Ectodermal cell (in vitro differentiated cells): ENCODE data around the gene FAT2.
A peak's percentile ranks its signal among the peaks of the same experiment; 100 is the strongest.
"Not testable (repeated sequence)": the region's sequence is repeated elsewhere in the genome, so short reads cannot be mapped to it uniquely, and the experiment has no call there.

ENCODE experiments used
- H3K27ac ChIP-seq: 2 replicates; pipeline ENCODE4 v1.7.0; 2013; ENCODE audit warnings: mild to moderate bottlenecking, low read depth, low read length; ENCODE audit not compliant: insufficient read depth, poor library complexity, severe bottlenecking
- H3K27me3 ChIP-seq: 2 replicates; pipeline ENCODE4 v1.7.0; 2013; ENCODE audit warnings: mild to moderate bottlenecking, low read length; ENCODE audit not compliant: insufficient read depth, control insufficient read depth, poor library complexity, severe bottlenecking
- H3K36me3 ChIP-seq: one replicate; pipeline ENCODE4 v1.7.0; 2013; ENCODE audit warnings: low read length; ENCODE audit not compliant: control insufficient read depth, insufficient read depth
- H3K4me1 ChIP-seq: one replicate; pipeline ENCODE4 v1.7.0; 2013; ENCODE audit warnings: low read length; ENCODE audit not compliant: control insufficient read depth, insufficient read depth
- H3K4me3 ChIP-seq: 2 replicates; pipeline ENCODE4 v1.7.0; 2013; ENCODE audit warnings: low read depth, low read length, control low read depth; ENCODE audit not compliant: insufficient read depth
- H3K9me3 ChIP-seq: 2 replicates; pipeline ENCODE4 v1.7.0; 2013; ENCODE audit warnings: mild to moderate bottlenecking, low read length, moderate library complexity; ENCODE audit not compliant: control insufficient read depth
- WGBS, 2 experiments: methylation state at CpG; one replicate each; pipeline ENCODE4 v1.1.7; 2013; ENCODE audit warnings: missing lambda C conversion rate in 2 of 2; 5-methylcytosine and 5-hydroxymethylcytosine counted together

FAT2 gene

DNA sequence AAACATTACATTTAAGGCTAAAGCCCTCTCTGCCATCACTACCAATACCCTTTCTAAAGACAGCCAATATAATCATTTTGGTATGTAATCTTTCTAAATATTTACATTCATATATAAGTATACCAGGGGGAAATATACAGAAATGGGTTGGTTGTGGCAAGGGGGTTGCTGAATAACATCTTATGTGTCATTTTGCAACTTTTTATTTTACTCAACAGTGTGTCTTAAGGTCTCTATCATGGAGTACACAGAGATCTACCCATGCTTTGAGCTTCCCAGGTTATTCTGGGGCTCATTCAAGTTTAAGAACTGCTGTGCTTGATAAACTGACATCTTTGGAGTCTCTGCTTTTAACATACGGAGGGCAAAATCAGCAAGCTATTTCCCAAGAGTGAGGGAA, 7.4 kb upstream of the FAT2 start:
- no peaks in the 10 kb centered on the region for H3K9me3 ChIP-seq
- no peak overlapping the region for H3K4me3 ChIP-seq
- WGBS, 2 experiments = 93 to 96% methylated on average over 1 of the region's 1 CpG
- H3K27me3 ChIP-seq = no peaks in the 10 kb centered on the region
- peaks cover 21% of the 10 kb centered on the region for H3K4me1 ChIP-seq
- no peaks in the 10 kb centered on the region for H3K36me3 ChIP-seq
- H3K27ac ChIP-seq = no peak overlapping the region

DNA sequence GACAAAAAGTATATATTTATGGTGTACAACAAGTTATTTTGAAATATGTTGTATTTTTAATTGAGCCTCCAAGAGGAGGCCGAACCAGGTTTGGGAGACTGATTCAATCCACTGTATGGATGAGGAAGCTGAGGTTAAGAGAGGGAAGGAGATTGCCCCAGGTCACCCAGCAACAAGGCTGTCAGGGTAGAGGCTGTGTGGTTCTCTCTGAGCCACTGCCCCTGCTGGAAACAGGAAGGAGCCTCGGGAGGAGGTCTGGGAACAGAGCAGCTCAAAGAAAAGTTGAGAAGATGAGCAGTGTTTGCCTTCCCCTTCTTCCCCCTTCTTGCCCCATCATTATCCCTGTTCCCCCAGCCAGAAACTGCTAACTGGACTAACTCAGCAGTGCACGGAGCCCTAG, 6.6 kb upstream of the FAT2 start:
- Histone ChIP-seq H3K27me3 (no peaks in the 10 kb centered on the region), H3K36me3 (no peaks in the 10 kb centered on the region), H3K4me3 (no peak overlapping the region), H3K4me1 (peaks cover 21% of the 10 kb centered on the region), H3K9me3 (no peaks in the 10 kb centered on the region), H3K27ac (no peak overlapping the region)
- WGBS, 2 experiments = 74 to 80% methylated on average over 3 of the region's 3 CpGs

DNA sequence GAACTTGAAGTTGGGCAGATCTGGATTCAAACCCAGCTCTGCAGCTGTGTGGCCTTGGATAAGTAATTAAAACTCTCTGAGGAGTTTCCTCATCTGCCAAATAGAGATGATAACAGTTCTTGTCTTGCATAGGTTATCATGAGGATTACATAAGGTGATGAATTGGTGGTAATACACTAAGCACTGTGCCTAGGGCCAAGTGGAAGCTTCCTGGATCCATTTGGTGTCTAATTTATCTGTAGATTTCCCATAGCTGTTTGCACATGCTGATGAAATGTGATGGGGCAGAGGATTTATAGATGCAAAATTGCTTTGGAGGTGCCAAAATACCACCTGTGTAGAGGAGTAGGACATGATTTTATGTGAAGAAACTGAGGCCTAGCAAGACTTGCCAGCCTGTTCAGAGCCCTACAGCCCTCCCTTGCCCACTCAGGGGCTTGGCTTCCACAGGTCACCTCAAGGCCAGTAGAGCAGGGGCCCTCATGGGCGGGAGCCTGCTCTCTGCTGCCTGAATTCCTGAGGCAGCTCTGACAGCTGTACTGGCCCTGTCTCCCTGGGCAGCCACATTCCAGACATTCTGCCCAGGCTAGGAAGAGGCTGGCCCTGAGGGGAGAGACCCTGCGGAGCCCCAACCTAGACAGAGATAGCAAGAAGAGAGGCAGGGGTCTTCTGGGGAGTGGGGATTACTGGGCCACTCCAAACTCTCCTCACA, 5.9 kb upstream of the FAT2 start:
- 2 to 10% methylated on average over 2 of the region's 2 CpGs for WGBS, 2 experiments
- Histone ChIP-seq H3K27me3 (no peaks in the 10 kb centered on the region), H3K4me3 (peak overlapping the region; percentile 6), H3K36me3 (no peaks in the 10 kb centered on the region), H3K9me3 (no peaks in the 10 kb centered on the region), H3K27ac (no peak overlapping the region), H3K4me1 (peaks cover 21% of the 10 kb centered on the region)

DNA sequence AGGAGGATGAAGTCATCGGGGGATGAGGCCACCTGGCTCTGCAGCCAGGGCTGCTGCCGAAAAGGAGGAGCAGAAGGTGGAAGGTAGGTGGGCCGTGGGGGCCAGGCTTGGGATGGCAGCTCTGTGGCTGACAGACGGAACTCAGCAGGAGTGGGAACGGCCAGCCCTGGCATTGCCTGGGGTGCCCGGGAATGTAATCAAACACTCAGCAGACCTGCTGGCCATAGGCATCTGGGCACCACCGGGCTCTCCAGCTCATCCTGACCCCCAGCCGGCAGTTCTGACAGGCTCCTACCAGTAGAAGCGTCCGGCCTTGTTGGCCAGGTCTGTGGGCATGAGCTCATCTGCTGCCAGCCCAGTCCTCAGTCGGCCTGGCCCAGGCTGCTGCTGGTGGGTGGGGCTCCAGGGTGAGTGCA, 4.3 kb upstream of the FAT2 start:
- H3K4me1 ChIP-seq = peaks cover 25% of the 10 kb centered on the region
- H3K9me3 ChIP-seq = no peaks in the 10 kb centered on the region
- no peak overlapping the region for H3K27ac ChIP-seq
- H3K27me3 ChIP-seq = no peaks in the 10 kb centered on the region
- no peaks in the 10 kb centered on the region for H3K36me3 ChIP-seq
- 86 to 90% methylated on average over 11 of the region's 11 CpGs for WGBS, 2 experiments
- no peak overlapping the region for H3K4me3 ChIP-seq

DNA sequence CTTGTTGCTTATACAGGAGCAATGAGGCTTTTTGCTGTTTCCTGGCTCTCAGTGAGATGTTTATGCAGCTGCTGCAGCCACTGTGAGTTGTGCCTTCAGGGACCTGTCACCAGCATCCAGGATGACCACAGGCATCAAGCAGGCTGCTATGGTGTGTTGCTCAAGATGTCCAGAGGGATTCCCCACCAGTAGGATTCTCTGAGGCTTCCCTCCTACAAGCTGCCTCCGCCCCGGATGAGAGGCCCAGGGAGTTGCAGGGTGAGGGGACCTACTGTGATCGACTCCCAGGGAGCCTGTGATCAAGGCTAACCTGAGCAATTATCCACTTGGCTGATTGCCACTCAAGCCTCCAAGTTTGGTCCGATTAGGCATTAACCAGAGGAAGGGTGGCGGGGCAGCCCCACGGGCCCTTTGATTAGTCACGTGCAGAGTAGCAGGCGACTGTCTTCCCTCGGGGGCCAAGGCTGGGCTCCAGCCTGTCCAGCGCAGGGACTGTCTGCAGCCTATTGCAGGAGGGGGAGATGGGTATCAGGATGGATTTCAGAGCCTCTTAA, 1.8 kb upstream of the FAT2 start:
- 80 to 83% methylated on average over 10 of the region's 10 CpGs for WGBS, 2 experiments

DNA sequence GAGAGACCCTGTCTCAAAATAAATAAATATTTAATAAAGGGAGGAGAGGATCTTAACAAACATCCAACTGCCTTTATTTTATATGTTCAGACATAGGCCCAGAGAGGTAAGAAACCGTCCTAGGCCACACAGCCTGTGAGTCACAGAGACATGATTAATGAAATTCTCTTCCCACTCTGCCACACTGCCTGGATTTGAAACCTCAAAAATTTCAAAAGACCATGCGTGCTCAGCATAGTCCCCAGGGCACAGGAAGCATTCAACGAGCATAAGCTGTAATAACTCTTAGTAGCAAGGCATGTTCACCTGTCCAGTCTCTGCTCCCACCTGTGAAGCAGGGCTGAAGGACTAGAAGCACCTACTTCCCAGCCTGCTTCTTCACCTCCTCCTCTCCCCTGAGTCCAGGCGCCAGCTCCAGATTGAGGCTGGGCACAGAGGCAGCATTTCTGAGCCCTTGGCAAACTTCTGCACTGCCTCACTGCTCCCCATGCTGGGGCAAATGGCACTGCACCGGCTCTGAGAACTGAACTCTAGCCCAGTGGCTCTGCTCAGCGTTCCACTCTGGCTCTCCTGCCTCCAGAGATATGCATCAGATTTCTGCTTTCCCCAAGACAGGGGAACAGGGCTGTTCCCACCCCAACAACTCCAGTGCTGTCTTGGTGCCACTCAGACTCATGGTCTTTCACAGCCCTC, 1.1 kb downstream of the FAT2 start:
- H3K4me1 ChIP-seq = peaks cover 4% of the 10 kb centered on the region
- no peak overlapping the region for H3K4me3 ChIP-seq
- H3K27ac ChIP-seq = no peak overlapping the region
- H3K36me3 ChIP-seq = no peaks in the 10 kb centered on the region
- no peaks in the 10 kb centered on the region for H3K9me3 ChIP-seq
- no peaks in the 10 kb centered on the region for H3K27me3 ChIP-seq
- 88 to 89% methylated on average over 6 of the region's 6 CpGs for WGBS, 2 experiments

More for the DNA sequence above, 1.8 kb upstream of the FAT2 start:
- Histone ChIP-seq H3K36me3 (no peaks in the 10 kb centered on the region), H3K27ac (no peak overlapping the region), H3K27me3 (no peaks in the 10 kb centered on the region), H3K4me3 (no peak overlapping the region), H3K4me1 (peaks cover 19% of the 10 kb centered on the region), H3K9me3 (no peaks in the 10 kb centered on the region)

DNA sequence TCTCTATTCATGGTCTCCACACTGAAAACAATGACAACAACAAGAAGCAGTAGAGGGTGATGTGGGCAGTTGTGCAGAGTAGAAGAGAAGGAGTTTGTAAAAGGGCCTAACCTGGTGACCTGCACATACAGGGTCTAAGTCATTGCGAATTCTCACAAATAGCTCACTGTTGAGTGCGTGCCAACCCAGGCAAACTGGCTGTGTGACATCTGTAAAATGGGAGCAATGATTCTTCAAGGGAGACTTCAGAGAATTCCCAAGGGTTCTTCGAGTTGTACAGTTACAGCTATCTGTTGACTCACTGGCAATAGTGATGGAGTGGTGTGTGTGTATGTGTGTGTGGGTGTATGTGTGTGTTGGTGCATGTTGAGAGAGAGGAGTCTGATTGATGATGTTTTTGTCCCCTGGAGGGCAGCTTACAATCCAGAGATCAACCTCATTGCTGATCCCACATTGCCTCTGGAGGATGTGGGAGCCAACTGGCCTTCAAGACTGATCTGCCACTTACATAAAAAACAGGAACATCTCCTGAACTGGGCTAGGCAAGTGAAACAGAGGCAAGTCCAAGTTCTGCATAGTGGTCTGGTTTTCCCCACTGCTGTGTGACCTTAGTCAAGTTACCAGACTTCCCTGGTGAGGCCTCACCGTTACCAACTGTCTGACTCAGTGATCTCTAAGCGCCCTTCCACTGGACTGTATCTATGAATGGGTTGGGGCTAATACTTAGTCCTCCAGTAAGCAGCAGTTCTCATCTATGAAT, 3.2 kb downstream of the FAT2 start:
- H3K9me3 ChIP-seq = no peaks in the 10 kb centered on the region
- H3K36me3 ChIP-seq = no peaks in the 10 kb centered on the region
- H3K4me3 ChIP-seq = no peak overlapping the region
- peaks cover 4% of the 10 kb centered on the region for H3K4me1 ChIP-seq
- no peak overlapping the region for H3K27ac ChIP-seq
- 93 to 95% methylated on average over 5 of the region's 5 CpGs for WGBS, 2 experiments
- H3K27me3 ChIP-seq = no peaks in the 10 kb centered on the region

DNA sequence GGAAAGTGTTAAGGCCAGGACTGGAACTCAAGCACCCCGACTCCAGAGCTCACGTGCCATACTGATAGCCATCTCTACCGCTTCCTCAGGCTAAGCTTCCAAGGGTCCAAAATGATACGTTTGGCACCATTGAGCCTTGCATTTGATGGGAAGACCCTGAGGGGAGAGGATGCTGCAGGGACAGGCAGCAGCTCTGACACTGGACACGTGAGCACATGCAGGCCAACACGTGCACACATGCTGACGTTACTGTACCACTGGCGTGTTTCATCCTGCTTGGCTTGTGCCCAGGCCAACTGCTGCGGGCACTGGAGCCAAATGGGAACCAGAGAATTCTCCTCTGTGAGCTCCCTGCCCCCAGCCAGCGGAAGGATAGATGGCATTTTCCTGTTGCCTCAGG, 5.2 kb downstream of the FAT2 start:
- 93 to 94% methylated on average over 10 of the region's 10 CpGs for WGBS, 2 experiments
- Histone ChIP-seq H3K36me3 (no peaks in the 10 kb centered on the region), H3K27ac (no peak overlapping the region), H3K4me3 (no peak overlapping the region), H3K4me1 (peaks cover 3% of the 10 kb centered on the region), H3K9me3 (no peaks in the 10 kb centered on the region), H3K27me3 (no peaks in the 10 kb centered on the region)

DNA sequence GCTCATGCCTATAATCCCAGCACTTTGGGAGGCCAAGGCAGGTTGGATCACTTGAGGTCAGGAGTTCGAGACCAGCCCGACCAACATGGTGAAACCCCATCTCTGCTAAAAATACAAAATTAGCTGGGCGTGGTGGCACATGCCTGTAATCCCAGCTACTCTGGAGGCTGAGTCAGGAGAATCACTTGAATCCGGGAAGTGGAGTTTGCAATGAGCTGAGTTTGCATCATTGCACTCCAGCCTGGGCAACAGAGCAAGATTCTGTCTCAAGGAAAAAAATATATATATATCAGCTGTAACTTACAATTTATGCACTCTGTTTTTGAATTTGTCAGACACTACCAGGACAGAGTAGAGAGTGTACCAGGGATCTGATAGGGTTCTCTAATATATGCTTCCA, 5.8 kb downstream of the FAT2 start:
- not testable (repeated sequence) for H3K27me3 ChIP-seq, H3K4me1 ChIP-seq, H3K36me3 ChIP-seq, H3K4me3 ChIP-seq, H3K9me3 ChIP-seq, H3K27ac ChIP-seq
- WGBS, 2 experiments = 71 to 72% methylated on average over 4 of the region's 4 CpGs
